Activated CD4-positive, CD25-positive, alpha-beta regulatory T cell treated with anti-CD3 and anti-CD28 coated beads, Interleukin-2, amount 50 U/mL, for 16 hours (primary cell): ENCODE data around the gene ANKRD18B.
"Not testable (repeated sequence)": the region's sequence is repeated elsewhere in the genome, so short reads cannot be mapped to it uniquely, and the experiment has no call there.

Experiments
- DNase-seq: peaks from one replicate; pipeline ENCODE4 v3.0.0-alpha.2; 2020; ENCODE audit warnings: low read depth, low spot score

Gene ANKRD18B

DNA sequence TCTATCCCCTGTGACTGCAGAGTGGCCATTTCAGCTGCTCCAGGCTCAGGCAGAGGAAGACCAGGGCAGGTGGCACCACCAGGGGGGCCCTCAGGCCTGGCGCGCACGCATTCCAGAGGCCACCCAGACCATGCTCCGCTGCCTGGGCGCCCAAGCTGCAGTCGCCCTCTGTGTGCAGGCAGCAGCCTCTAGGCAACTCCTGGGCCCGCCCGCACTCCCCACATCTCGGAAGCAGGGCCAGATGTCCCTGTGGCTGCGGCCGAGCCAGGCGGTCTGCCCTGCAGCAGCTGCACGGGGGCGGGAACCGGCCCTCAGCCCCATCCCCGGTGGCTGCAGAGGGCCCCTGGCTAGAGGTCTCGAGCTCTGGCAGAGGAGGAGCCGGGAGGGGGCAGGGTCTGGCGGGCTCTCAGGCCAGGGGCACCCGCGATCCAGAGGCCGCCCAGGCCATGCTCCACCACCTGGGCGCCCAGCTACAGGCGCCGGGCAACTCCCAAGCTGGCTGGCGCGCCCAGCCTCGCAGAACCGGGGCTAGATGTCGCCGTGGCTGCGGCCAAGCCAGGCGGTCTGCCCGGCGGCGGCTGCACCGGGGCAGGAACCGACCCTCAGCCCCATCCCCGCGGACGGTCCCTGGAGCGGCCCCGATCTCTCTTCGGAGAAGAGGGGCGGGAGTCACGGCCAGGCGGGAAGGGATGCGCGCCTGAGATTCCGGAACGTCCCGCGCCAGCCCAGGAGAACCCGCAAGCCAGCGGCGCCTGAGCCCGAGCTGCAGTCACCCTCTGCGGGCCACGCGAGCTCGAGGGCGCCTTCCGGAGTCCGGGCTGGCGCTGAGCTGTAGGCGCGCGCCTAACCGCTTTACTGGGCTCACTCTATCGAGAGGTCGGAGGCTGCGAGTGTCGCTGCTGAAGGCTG, at the start of gene ANKRD18B:
ANKRD18B (plus strand) TSS at position 855 of the 909 bp plus-strand sequence. CDS start 239 bp downstream, outside the sequence.
- not testable (repeated sequence) for DNase-seq

DNA sequence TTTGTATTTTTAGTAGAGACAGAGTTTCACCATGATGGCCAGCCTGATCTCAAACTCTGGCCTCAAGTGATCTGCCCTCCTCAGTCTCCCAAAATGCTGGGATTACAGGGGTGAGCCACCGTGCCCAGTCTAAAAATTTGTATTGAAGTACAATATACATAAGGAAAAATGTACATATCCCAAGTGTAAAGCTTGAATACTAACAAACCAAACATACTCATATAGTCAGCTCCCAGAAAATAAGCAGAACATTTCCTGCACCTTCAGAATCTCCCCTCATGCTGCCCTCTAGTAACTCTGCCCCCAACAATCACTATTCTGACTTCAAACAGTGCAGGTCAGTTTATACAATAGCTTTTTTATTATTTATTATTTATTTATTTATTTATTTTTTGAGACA, 48.7 kb upstream of the ANKRD18B start:
- no peak for DNase-seq

DNA sequence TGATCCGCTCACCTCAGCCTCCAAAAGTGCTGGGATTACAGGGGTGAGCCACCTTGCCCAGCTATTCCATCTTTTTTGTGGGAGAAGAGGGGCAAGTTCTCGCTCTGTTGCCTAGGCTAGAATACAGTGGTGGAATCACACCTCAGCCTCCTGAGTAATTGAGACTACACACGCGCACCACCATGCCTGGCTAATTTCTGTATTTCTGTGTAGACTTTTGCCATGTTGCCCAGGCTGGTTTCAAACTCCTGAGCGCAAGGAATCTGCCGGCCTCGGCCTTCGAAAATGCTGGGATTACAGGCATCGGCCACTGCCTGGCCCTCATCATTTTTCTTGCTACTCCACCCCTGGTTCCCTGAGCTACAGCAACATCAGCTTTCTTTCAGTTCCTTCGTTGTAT, 47.5 kb upstream of the ANKRD18B start:
- no peak for DNase-seq

DNA sequence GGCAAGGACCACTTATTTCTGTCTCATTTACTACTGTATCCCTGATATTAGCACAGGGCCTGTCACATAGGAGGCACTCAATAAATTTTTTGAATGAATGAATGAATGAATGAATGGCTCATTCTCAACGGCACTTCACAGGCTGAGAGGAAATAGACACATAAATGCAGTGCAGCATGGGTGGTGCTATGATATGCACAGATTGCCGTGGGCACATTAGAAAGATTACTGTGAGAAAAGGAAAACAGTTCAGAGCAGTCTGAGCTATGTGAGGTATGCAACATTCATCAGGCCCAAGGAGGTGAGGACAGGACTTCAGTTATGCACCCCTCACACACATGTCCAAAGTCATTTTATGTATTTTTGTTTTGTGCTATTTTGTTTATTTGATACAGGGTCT, 43.9 kb upstream of the ANKRD18B start:
- no peak for DNase-seq

DNA sequence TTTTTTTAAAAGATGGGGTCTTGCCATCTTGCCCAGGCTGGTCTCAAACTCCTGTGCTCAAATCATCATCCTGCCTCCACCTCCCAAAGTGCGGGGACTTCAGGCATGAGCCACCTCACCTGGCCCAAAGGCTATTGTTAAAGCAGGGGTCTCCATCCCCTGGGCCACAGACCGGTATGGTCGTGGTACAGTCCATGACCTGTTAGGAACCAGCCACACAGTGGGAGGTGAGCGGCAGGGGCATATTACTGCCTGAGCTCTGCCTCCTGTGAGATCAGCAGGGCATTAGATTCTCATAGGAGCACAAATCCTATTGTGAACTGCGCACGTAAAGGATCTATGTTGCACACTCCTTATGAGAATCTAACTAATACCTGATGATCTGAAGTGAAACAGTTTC, 43.1 kb upstream of the ANKRD18B start:
- no peak for DNase-seq

DNA sequence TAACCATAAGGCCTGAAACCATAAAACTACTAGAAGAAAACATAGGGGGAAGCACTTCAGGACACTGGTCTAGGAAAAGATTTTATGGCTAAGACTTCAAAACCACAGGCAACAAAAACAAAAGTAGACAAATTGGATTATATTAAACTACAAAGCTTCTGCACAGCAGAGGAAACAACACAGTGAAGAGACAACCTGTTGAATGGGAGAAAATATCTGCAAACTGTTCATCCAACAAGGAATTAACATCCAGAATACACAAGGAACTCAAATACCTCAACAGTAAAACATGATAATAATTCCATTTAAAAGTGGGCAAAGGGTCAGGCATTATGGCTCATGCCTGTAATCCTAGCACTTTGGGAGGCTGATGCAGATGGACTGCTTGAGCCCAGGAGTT, 38.7 kb upstream of the ANKRD18B start:
- DNase-seq = not testable (repeated sequence)

DNA sequence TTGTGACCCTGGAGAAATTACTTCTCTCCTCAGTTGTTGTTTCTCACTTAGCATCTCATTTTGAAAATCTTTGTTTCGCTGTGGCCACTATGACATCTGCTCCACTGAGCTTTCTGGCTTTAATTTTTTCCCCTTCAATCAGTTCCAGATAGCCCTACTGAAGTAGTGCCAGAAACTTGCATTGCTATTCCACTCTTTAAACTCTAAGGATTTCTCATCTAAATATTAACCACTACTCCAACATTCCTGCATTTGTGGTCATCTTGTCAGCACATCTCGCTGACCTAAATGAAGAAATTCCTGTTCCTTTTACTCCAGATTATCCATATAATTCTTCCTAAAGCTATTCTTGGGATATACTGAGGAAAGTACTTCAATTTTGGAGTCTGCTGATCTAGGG, 35.0 kb upstream of the ANKRD18B start:
- no peak for DNase-seq

DNA sequence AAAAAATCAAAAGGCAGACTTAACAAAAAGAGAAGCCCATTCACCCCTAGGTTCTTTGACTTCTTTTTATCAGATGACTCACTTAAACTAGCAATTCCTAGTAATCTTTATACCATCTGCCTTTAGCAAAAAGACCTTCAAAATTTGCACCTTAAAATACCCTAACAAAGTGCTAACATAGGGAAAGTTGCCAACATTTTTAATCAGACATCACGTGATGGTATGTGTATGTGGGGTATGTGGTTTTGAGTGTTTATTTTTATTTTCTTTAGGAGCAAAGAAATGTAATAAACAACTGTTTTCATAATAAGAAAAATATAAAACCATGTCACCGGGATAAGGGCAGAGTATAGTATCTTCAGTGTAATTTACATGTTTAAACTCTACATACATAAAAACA, 30.2 kb upstream of the ANKRD18B start:
- DNase-seq = not testable (repeated sequence)

DNA sequence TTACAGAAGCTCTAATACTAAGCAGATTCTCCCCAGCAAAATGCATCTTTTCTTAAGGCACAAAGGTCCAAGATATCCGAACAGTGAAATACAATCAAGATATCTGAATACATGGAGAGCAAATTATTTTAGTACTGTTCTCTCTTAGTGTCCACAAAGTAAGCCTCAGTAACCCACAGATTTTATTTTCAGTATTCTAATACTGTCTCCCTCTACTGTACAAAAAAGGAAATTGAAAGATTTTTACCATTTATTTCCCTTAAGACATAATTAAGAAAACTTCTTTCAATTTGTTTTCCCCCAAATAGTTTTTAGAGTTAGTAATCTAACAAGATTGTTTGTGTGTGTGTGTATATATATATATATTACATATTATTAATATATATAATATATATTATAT, 25.7 kb upstream of the ANKRD18B start:
- DNase-seq = no peak

DNA sequence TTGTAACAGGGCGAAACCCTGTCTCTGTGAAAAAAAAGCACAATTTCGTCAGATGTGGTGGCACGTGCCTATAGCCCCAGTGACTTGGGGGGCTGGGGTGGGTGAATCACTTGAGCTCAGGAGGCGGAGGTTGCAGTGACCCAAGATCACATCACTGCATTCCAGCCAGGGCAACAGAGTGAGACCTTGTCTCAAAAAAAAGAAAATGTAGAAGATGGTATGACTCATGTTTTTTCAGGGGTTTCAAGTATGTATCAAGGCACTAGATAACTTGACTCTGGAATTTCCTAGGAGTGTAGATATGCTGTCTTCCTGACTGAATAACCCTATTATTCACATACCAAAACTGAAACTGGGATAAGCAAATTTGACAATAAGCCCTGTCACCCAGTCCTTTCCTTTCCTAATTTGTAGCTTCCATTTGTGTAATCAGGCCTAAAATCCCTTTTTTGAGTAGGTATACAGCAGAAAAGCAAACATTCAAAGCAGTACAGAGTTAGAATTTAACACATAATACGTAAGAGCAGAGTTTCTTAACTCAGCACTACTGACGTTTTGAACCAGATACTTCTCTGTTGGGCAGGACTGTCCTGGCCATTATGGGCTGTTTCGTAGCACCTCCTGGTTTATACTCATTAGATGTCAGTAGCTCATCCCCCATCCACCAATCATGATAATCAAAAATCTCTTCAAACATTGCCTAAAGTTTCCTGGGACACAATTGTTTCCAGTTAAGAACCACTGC, 17.3 kb upstream of the ANKRD18B start:
- no peak for DNase-seq

DNA sequence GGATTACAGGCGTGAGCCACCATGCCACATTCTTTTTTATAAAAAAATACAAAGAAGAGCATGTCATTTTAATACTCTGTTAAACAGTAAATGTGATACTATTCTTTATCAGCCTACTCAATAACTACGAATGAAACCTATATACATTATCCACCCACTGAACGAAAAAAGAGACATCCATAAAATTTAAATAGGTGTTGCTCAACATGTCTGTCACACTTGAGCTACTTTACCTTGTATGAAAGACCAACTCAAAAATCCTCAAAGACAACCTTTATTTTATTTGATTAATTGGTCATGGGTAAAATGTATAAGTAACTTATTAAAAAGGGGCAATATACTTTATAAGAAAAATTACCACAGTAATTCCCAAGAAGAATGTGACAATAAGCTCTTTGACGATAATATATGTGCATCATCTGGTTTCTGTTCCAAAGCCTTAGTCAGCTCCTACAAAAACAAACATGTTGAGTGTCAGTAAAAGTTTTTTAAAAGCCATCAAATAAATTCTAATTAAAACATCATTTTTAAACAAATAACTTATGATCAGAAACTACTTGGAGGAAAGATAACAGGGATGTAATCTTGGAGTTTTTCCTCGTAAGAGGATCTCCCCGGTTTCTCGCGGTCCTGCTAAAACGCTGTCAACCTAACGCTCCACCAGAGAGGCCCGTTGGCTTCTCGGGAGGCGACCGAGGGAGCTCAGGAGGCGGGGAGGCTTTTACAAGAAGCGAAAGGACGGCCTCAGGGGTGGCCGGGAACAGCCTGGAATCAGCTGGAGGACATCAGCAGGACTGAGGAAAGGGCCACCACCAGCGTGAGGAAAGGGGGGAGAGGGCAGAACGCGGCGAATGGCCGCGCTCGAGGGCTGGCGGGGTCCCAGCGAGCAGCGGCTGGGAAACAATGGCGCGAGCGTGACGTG, 13.5 kb upstream of the ANKRD18B start:
- DNase-seq = no peak

DNA sequence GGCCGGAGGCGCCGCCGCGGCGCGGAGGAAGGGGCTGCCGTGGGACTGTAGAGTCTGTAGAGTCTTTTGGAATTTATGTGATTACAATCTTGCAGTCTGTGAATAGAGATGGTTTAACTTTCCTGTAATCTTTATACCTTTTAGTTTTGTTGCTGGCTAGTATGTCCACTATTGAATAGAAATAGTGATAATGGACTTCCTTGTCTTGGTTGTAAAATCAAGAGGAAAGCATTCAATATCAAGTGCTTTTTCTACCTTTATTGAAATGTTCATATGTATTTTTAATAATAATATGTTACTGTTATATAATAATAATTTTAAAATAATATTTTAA, 12.9 kb upstream of the ANKRD18B start:
- not testable (repeated sequence) for DNase-seq

DNA sequence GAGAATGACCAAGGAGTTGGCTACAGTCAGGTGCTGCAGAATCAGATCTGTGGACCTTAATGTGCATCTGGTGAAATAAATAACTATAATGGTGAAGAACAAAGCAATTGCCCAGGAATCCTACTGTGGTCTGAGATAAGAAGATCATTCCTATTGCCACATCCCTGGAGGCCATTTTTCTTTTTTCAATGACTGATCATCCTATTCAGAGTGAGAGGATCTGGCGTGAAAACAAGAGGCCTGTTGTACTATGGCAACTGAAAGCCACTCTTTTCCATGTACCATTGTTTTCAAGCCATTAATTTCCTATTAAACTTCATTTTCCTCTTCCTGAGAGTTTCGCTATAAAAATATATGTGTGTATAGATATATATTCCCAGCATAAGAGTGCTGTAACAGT, 11.5 kb upstream of the ANKRD18B start:
- not testable (repeated sequence) for DNase-seq

DNA sequence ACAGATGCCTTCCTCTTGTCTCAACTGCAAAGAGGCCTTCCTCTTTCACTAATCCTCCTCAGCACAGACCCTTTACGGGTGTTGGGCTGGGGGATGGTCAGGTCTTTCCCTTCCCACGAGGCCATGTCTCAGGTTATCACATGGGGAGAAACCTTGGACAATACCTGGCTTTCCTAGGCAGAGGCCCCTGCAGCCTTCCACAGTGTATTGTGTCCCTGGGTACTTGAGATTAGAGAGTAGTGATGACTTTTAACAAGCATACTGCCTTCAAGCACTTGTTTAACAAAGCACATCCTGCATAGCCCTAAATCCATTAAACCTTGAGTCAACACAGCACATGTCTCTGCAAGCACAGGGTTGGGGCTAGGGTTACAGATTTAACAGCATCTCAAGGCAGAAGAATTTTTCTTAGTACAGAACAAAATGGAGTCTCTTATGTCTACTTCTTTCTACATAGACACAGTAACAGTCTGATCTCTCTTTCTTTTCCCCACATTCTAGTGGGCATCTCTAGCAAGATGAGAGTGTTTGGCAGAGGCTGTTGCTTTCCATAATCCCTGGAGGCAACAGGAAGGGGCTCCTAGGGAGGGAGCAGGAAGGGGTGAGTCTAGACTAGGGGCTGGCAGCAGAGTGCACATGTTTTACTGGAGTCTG, 8.6 kb upstream of the ANKRD18B start:
- DNase-seq = not testable (repeated sequence)

DNA sequence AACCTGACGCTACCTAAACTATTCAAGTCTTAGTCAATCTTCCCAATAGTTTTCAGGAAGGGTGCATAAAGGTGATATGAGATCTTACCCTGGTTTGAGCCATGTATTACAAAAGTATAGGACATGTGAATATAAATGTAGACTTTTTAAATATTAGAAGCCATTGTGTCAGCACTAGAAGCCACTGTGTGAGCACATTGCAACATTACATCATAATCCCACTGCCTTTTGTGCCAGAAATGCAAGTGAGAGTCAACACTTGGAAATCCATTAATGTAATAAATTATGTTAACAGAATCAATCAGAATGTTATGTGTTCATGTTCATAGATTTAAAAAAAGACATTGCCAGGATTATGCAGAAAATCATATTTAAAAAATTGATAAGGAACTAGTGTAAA, 7.7 kb upstream of the ANKRD18B start:
- DNase-seq = not testable (repeated sequence)

DNA sequence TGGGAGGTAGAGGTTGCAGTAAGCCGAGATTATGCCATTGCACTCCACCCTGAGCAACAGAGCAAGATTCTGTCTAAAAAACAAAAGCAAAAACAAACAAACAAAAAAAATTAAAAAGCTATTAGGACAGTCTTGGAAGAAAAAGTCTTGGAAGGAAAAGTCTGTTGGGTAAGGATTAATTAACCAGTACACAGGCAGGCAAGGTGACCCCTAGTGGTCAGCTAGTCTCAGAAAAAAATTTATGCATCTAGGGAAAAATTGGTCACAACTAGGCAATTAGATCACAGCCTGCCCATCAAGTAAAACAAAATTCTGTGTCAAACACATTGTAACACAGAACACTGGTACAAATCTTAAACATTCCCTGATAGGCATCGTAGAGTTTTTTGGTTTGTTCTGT, 6.7 kb upstream of the ANKRD18B start:
- no peak for DNase-seq

DNA sequence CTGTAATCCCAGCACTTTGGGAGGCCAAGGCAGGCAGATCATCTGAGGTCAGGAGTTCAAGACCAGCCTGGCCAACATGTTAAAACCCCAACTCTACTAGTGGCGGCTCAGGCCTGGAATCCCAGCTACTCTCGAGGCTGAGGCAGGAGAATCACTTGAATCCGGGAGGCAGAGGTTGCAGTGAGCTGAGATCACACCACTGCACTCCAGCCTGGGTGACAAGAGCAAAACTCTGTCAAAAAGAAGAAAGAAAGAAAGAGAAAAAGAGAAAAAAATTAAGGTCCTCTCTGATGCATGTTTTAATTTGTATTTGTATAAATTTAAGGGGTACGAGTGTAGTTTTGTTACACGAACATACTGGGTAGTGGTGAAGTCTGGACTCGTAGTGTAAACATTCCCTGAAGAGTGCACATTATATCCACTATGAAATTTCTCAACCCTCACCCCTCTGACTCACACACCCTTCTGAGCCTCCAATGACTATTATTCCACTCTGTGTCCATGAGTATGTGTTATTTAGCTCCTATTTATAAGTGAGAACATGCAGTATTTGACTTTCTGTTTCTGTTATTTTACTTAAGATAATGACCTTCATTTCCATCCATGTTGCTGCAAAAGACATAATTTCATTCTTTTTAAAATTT, 6.0 kb upstream of the ANKRD18B start:
- not testable (repeated sequence) for DNase-seq

DNA sequence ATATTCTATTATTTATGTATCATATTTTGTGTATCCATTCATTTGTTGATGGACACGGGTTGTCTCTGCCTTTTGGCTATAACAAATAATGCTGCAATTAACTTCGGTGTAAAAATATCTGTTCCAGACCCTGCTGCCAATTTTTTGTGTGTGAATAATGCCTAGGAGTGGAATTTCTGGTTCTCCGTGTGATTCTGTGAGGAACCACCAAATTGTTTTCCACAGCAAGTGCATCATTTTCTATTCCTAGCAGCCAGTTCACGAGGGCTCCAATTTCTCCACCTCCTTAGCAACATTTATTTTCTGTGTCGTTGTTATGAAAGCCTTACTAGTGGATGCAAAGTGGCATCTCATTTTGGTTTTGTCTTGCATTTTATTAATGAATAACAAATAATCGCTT, 2.2 kb upstream of the ANKRD18B start:
- not testable (repeated sequence) for DNase-seq

DNA sequence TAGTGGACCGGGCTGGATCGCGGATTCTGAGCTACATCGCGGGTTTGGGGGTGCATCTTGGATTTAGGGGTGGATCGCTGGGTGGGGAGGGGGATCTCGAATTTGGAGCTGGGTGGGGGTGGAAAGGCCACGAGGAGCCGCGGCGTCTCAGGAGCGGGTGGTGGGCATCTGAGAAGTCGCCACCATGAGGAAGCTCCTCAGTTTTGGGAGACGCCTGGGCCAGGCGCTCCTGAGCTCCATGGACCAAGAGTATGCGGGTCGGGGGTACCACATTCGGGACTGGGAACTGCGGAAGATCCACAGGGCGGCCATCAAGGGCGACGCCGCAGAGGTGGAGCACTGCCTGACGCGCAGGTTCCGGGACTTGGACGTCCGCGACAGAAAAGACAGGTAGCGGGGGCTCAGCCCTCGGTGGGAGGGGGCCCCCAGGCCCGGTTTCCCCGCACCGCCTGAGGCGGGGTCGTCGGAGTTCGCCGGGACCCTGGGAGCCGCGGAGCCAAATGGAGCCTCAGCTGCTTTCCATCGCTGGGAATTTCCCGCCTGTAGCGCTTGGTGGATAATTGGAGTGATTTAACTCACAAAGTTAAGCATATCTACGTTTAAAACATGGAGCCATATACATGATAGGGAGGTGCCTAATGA, 376 bp downstream of the ANKRD18B start:
- DNase-seq = no peak

DNA sequence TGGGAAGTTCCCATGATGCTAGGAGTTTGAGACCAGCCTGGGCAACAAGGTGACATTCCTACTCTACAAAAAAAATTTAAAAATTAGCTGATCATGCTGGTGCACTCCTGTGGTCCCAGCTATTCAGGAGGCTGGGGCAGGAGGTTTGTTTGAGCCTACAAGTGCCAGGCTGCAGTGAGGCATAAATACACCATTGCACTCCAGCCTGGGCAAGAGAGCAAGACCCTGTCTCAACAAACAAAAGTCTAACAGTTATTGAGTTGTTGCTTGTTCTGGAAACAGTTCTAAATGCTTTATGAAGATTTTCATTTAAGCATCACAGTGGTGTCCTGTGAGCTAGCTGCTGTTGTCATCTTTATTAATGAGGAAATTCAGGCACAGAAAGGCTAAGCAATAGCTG, 4.0 kb downstream of the ANKRD18B start:
- not testable (repeated sequence) for DNase-seq
